NB4 (cell line): ENCODE results near the gene INCA1.

Source experiments
- DNase-seq: peaks from one replicate; pipeline ENCODE4 v3.0.0; 2010; ENCODE audit warnings: low read depth
- H3K4me3 ChIP-seq: one replicate; pipeline ENCODE4 v1.5.1; 2011; ENCODE audit warnings: mild to moderate bottlenecking, low read depth, low read length, moderate library complexity
- CTCF ChIP-seq: IDR thresholded peaks from one replicate; pipeline ENCODE4 v1.5.1; 2012; ENCODE audit warnings: low read depth, low read length
- MAX ChIP-seq: IDR thresholded peaks from 2 replicates; pipeline ENCODE4 v1.6.1; 2011; ENCODE audit warnings: low read depth, low read length
- MYC ChIP-seq: IDR thresholded peaks from 2 replicates; pipeline ENCODE4 v1.6.1; 2011; ENCODE audit warnings: low read depth, low read length
- POLR2A ChIP-seq: IDR thresholded peaks from 2 replicates; pipeline ENCODE4 v1.6.1; 2011; ENCODE audit warnings: mild to moderate bottlenecking; ENCODE audit not compliant: insufficient read length; ENCODE audit errors: extremely low read depth

INCA1 gene

GRCh38 chr17:4958102-4958501, 39.2 kb downstream of the INCA1 start:
- no peak for DNase-seq
- no peak overlapping the region for H3K4me3 ChIP-seq
- no peak for TF ChIP-seq CTCF
- TF ChIP-seq POLR2A, result no peak
- TF ChIP-seq MAX, result no peak
- TF ChIP-seq MYC, result no peak

- no peak for TF ChIP-seq MYC
- no peak for TF ChIP-seq CTCF
- TF ChIP-seq POLR2A, result no peak
- H3K4me3 ChIP-seq, result no peak overlapping the region
- DNase-seq, result no peak
These were observed 40.7 kb downstream of the INCA1 start for GRCh38 chr17:4956493-4957061.

- TF ChIP-seq MAX (no peak), MYC (no peak), POLR2A (no peak), CTCF (no peak)
- H3K4me3 ChIP-seq, result no peak overlapping the region
- DNase-seq, result no peak
These were observed 42.2 kb downstream of the INCA1 start for GRCh38 chr17:4955091-4955490.

- no peak for DNase-seq
- no peak overlapping the region for H3K4me3 ChIP-seq
- TF ChIP-seq CTCF, result no peak
- no peak for TF ChIP-seq MAX
- TF ChIP-seq POLR2A, result no peak
- no peak for TF ChIP-seq MYC
These were observed 43.8 kb downstream of the INCA1 start for GRCh38 chr17:4953451-4953961.

GRCh38 chr17:4951486-4951885, 45.8 kb downstream of the INCA1 start:
- H3K4me3 ChIP-seq, result no peak overlapping the region
- DNase-seq, result no peak
- TF ChIP-seq POLR2A (no peak), MYC (no peak), MAX (no peak), CTCF (no peak)

- DNase-seq, result no peak
- H3K4me3 ChIP-seq, result peak within 1 kb of the TSS; percentile 53
- no peak for TF ChIP-seq MAX
These were observed 46.5 kb downstream of the INCA1 start, which contains the start of gene ENO3 for GRCh38 chr17:4950746-4951204. TSS of gene ENO3 (plus strand) at chr17:4951119. CDS start at chr17:4951830, 711 bp downstream.
